HEK293 (cell line): ENCODE data around the gene SIK2.

ENCODE experiments used
- HOXD13 ChIP-seq: sonication (generic); formaldehyde crosslinking; IDR thresholded peaks from 2 replicates; pipeline ENCODE4 v1.8.0; 2022; ENCODE audit warnings: missing genetic modification reagents, borderline replicate concordance
- KLF16 ChIP-seq: fragments of 450-650 bp; formaldehyde crosslinking; IDR thresholded peaks from 2 replicates; pipeline ENCODE4 v1.5.1; 2017; ENCODE audit warnings: missing biosample characterization, missing genetic modification characterization
- KLF17 ChIP-seq: fragments of 450-650 bp; formaldehyde crosslinking; IDR thresholded peaks from 2 replicates; pipeline ENCODE4 v1.5.1; 2016; ENCODE audit warnings: missing biosample characterization, missing genetic modification characterization
- KLF9 ChIP-seq: fragments of 450-650 bp; formaldehyde crosslinking; IDR thresholded peaks from 2 replicates; pipeline ENCODE4 v1.5.1; 2016; ENCODE audit warnings: missing biosample characterization, missing genetic modification characterization, low read depth
- PBX3 ChIP-seq: sonication (generic); formaldehyde crosslinking; IDR thresholded peaks from 2 replicates; pipeline ENCODE4 v1.8.1; 2022; ENCODE audit warnings: mild to moderate bottlenecking, moderate library complexity, missing genetic modification reagents
- PRDM10 ChIP-seq: fragments of 450-650 bp; formaldehyde crosslinking; IDR thresholded peaks from 2 replicates; pipeline ENCODE4 v1.5.1; 2016; ENCODE audit warnings: missing biosample characterization, missing genetic modification characterization
- REST ChIP-seq: fragments of 450-650 bp; formaldehyde crosslinking; IDR thresholded peaks from 2 replicates; pipeline ENCODE4 v1.5.1; 2016; ENCODE audit warnings: missing biosample characterization, missing genetic modification characterization
- SP2 ChIP-seq: fragments of 450-650 bp; formaldehyde crosslinking; IDR thresholded peaks from 2 replicates; pipeline ENCODE4 v1.5.1; 2016; ENCODE audit warnings: missing biosample characterization, missing genetic modification characterization
- SP3 ChIP-seq: fragments of 450-650 bp; formaldehyde crosslinking; IDR thresholded peaks from 2 replicates; pipeline ENCODE4 v1.5.1; 2016; ENCODE audit warnings: missing biosample characterization, missing genetic modification characterization
- WT1 ChIP-seq: fragments of 450-650 bp; formaldehyde crosslinking; IDR thresholded peaks from 2 replicates; pipeline ENCODE4 v1.5.1; 2016; ENCODE audit warnings: missing biosample characterization, missing genetic modification characterization
- YY1 ChIP-seq: fragments of 450-650 bp; formaldehyde crosslinking; IDR thresholded peaks from 2 replicates; pipeline ENCODE4 v1.5.1; 2018; ENCODE audit warnings: missing biosample characterization, missing genetic modification characterization
- ZBTB8A ChIP-seq: fragments of 450-650 bp; formaldehyde crosslinking; IDR thresholded peaks from 2 replicates; pipeline ENCODE4 v1.5.1; 2016; ENCODE audit warnings: missing biosample characterization, missing genetic modification characterization
- ZEB2 ChIP-seq: fragments of 450-650 bp; formaldehyde crosslinking; IDR thresholded peaks from 2 replicates; pipeline ENCODE4 v1.5.1; 2016; ENCODE audit warnings: missing biosample characterization, missing genetic modification characterization
- ZFHX2 ChIP-seq: fragments of 450-650 bp; formaldehyde crosslinking; conservative IDR thresholded peaks from 2 replicates; pipeline ENCODE4 v1.5.1; 2016; ENCODE audit warnings: missing biosample characterization, missing genetic modification characterization
- ZFP37 ChIP-seq: fragments of 450-650 bp; formaldehyde crosslinking; IDR thresholded peaks from 2 replicates; pipeline ENCODE4 v1.5.1; 2016; ENCODE audit warnings: missing biosample characterization, missing genetic modification characterization
- ZFP69B ChIP-seq: fragments of 450-650 bp; formaldehyde crosslinking; IDR thresholded peaks from 2 replicates; pipeline ENCODE4 v1.5.1; 2016; ENCODE audit warnings: missing biosample characterization, missing genetic modification characterization
- ZNF148 ChIP-seq: fragments of 450-650 bp; formaldehyde crosslinking; IDR thresholded peaks from 2 replicates; pipeline ENCODE4 v1.5.0; 2017; ENCODE audit warnings: missing biosample characterization, missing genetic modification characterization, borderline replicate concordance
- ZNF174 ChIP-seq: fragments of 450-650 bp; formaldehyde crosslinking; IDR thresholded peaks from 2 replicates; pipeline ENCODE4 v1.5.0; 2017; ENCODE audit warnings: missing biosample characterization, mild to moderate bottlenecking, missing genetic modification characterization
- ZNF324 ChIP-seq: fragments of 450-650 bp; formaldehyde crosslinking; IDR thresholded peaks from 2 replicates; pipeline ENCODE4 v1.5.1; 2016; ENCODE audit warnings: missing biosample characterization, missing genetic modification characterization
- ZNF341 ChIP-seq: fragments of 450-650 bp; formaldehyde crosslinking; IDR thresholded peaks from 2 replicates; pipeline ENCODE4; 2016; ENCODE audit warnings: low read depth, missing biosample characterization, missing genetic modification characterization
- ZNF423 ChIP-seq: fragments of 450-650 bp; formaldehyde crosslinking; IDR thresholded peaks from 2 replicates; pipeline ENCODE4 v1.5.1; 2016; ENCODE audit warnings: missing biosample characterization, missing genetic modification characterization
- ZNF501 ChIP-seq: fragments of 450-650 bp; formaldehyde crosslinking; IDR thresholded peaks from 2 replicates; pipeline ENCODE4 v1.5.1; 2016; ENCODE audit warnings: missing biosample characterization, missing genetic modification characterization
- ZNF600 ChIP-seq: fragments of 450-650 bp; formaldehyde crosslinking; IDR thresholded peaks from 2 replicates; pipeline ENCODE4 v1.5.1; 2016; ENCODE audit warnings: missing biosample characterization, missing genetic modification characterization
- ZNF692 ChIP-seq: fragments of 450-650 bp; formaldehyde crosslinking; IDR thresholded peaks from 2 replicates; pipeline ENCODE4 v1.5.1; 2016; ENCODE audit warnings: missing biosample characterization, missing genetic modification characterization
- ZXDB ChIP-seq: fragments of 450-650 bp; formaldehyde crosslinking; IDR thresholded peaks from 2 replicates; pipeline ENCODE4 v1.5.1; 2016; ENCODE audit warnings: missing biosample characterization, missing genetic modification characterization

SIK2 gene

GRCh38 chr11:111765984-111766833, 164.0 kb downstream of the SIK2 start, which contains the start of gene PPP2R1B (continued):
- peak; percentile 89 for TF ChIP-seq PRDM10 (tag by site-specific recombination)
- 0 out of 2 replicates have a peak, but pooled peaks have one; percentile 32 for TF ChIP-seq ZEB2
- TF ChIP-seq HOXD13 (CRISPR knock-in tag) = peak; percentile 16; the same call in 1 of the 2 replicates
- TF ChIP-seq ZNF324 = peak; percentile 10; the same call in 1 of the 2 replicates
- 0 out of 2 replicates have a peak, but pooled peaks have one; percentile 31 for TF ChIP-seq WT1 (tag by site-specific recombination)
- TF ChIP-seq ZXDB (tag by site-specific recombination) = peak; percentile 55; the same call in 1 of the 2 replicates
- no peak for TF ChIP-seq ZNF423 (tag by site-specific recombination)
- peak; percentile 79 for TF ChIP-seq SP3
- TF ChIP-seq KLF17 (tag by site-specific recombination) = peak; percentile 47; the same call in 1 of the 2 replicates
- TF ChIP-seq ZBTB8A (tag by site-specific recombination) = peak; percentile 69
- TF ChIP-seq ZNF174 = no peak
- 0 out of 2 replicates have a peak, but pooled peaks have one; percentile 23 for TF ChIP-seq ZNF501 (tag by site-specific recombination)
- 0 out of 2 replicates have a peak, but pooled peaks have one; percentile 10 for TF ChIP-seq ZNF600 (tag by site-specific recombination)
- 0 out of 2 replicates have a peak, but pooled peaks have one; percentile 16 for TF ChIP-seq ZFP37
- peak; percentile 93 for TF ChIP-seq ZNF692 (tag by site-specific recombination)
- TF ChIP-seq ZFHX2 (tag by site-specific recombination) = no peak
- TF ChIP-seq ZNF148 (tag by site-specific recombination) = no peak
- peak; percentile 61; the same call in 1 of the 2 replicates for TF ChIP-seq PBX3 (CRISPR knock-in tag)
- peak; percentile 48 for TF ChIP-seq SP2 (tag by site-specific recombination)
- TF ChIP-seq ZNF341 = 0 out of 2 replicates have a peak, but pooled peaks have one; percentile 7
- TF ChIP-seq REST (tag by site-specific recombination) = peak; percentile 41; the same call in 1 of the 2 replicates
- TF ChIP-seq ZFP69B = peak; percentile 75; the same call in 1 of the 2 replicates
- peak; percentile 67; the same call in 1 of the 2 replicates for TF ChIP-seq KLF9
- TF ChIP-seq KLF16 (tag by site-specific recombination) = peak; percentile 41; the same call in 1 of the 2 replicates
- no peak for TF ChIP-seq YY1 (tag by site-specific recombination)
